ENCODE results near the gene SLC47A1.
"Not testable (repeated sequence)": the region's sequence is repeated elsewhere in the genome, so short reads cannot be mapped to it uniquely, and the experiment has no call there.

Gene SLC47A1, protein sequence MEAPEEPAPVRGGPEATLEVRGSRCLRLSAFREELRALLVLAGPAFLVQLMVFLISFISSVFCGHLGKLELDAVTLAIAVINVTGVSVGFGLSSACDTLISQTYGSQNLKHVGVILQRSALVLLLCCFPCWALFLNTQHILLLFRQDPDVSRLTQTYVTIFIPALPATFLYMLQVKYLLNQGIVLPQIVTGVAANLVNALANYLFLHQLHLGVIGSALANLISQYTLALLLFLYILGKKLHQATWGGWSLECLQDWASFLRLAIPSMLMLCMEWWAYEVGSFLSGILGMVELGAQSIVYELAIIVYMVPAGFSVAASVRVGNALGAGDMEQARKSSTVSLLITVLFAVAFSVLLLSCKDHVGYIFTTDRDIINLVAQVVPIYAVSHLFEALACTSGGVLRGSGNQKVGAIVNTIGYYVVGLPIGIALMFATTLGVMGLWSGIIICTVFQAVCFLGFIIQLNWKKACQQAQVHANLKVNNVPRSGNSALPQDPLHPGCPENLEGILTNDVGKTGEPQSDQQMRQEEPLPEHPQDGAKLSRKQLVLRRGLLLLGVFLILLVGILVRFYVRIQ

DNA sequence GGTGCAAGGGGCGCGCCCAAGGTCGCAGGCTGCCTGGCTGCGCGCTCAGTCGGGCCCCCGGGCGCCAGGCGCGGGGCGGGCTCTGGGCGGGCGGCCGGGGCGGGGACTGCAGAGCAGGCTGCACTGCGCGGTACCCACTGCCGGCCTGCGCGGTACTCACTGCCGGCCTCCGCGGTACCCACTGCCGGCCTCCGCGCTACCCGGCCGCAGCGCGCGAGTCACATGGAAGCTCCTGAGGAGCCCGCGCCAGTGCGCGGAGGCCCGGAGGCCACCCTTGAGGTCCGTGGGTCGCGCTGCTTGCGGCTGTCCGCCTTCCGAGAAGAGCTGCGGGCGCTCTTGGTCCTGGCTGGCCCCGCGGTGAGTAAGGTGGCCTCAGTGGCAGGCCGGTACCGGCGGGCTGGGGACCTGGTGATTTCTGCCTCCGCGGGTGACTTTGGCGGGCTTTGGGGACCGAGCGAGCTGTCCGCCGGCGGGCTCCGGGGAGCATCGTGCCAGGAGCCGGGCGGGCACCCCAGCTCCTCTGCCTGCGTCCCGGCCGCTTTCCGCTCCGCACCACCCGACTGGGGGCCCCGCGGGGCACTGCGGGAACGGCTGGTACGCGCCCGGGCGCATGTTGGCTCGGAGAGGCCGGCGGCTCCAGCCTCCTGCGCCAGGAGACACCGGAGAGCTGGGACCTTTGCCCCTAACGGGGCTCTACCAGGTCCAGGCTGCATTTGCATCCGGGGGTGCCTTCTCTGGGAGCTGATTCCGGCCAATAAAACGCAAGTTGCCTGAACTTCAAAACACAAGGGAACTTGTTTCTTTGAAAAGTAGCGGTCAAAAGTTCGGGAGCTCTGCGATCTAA, at the start of gene SLC47A1:
Gene SLC47A1 (plus strand): TSS at position 137 of the 844 bp plus-strand sequence. CDS start 86 bp downstream, at position 223.
- DNase-seq (ENCODE audit: low read depth), result no peak

- DNase-seq (ENCODE audit: low read depth), result no peak
Measured at GRCh38 chr17:19485800-19486340, 47.8 kb upstream of the SLC47A1 start.

- DNase-seq (ENCODE audit: low read depth), result no peak
Measured at GRCh38 chr17:19486351-19487023, 47.2 kb upstream of the SLC47A1 start.

- no peak for DNase-seq (ENCODE audit: low read depth)
Measured at GRCh38 chr17:19487024-19487600, 46.5 kb upstream of the SLC47A1 start.

DNA sequence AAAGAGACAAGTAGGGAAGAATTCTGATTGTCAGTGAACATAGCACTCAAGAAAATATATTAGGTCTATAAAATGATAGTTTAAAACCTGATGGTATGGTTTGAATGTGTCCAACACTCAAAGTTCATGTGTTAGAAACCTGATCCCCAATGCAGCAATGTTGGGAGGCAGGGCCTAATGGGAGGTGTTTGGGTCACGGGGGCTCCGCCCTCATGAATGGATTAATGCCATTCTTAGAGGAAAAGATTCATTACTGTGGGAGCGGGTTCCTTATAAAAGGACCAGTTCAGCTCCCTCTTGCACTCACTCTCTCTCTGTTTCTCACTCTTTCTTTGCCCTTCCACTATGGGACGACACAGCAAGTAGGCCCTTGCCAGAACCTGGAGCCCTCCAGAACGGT, 41.5 kb upstream of the SLC47A1 start:
- DNase-seq (ENCODE audit: low read depth), result no peak

DNA sequence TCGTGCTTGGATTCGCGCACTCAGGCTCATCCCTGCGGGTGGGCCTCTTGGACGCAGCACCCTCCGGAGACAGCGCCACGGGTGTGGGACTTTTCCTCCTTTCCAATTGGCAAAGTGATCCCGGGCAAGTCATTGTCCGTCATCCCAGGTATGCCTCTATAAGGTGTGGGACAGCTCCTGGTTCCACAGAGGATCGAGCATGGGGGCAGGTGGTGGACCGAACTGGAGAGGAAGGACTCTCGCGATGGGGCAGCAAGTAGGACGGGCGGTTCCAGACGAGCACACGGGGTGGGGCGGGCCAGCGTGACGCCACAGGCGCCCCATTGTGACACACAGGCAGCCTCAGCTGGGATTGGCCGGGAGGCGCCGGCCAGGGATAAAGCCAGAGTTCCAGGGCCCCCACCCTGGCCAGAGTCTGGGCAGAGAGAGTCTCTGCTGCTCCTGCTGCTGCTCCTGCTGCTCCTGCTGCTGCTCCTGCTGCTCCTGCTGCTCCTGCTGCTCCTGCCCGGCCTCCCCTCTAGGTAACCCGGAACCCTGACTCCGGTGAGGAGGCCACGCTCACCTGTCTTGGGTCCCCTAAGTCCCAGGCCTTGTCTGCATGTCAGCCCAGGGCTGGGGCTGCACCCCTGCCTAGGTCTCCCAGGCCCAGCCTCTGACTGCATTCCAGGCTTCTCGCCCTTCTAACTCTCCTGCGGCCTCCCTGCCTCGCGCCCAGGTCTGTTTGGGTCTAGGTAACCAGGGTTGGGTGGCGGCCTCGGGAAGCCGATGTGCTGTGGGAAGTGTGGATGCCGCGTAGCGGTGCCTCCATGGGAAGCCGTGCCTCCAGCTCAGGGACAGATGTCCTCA, 38.5 kb upstream of the SLC47A1 start:
- no peak for DNase-seq (ENCODE audit: low read depth)

GRCh38 chr17:19495828-19496528, 37.7 kb upstream of the SLC47A1 start:
- DNase-seq (ENCODE audit: low read depth), result no peak

DNA sequence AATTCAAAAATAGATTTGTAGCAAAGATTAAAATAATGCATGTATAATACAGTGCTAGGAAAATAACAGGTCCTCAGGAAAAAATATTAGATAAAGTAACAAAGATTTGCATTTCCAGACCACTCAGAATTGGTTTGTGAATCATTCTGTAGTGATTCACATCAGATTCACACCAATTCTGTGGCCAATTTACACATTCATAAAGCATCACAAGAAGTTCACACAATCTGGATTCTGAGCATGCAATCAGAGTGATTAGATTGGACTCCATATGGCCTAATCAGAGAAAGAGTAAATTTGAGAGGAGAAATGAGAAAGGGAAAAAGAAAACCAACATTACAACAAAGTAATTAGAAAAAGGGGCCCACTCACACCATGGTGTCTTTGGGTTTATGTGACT, 36.0 kb upstream of the SLC47A1 start:
- DNase-seq (ENCODE audit: low read depth), result no peak

- no peak for DNase-seq (ENCODE audit: low read depth)
Measured at GRCh38 chr17:19501219-19501618, 32.4 kb upstream of the SLC47A1 start.

DNA sequence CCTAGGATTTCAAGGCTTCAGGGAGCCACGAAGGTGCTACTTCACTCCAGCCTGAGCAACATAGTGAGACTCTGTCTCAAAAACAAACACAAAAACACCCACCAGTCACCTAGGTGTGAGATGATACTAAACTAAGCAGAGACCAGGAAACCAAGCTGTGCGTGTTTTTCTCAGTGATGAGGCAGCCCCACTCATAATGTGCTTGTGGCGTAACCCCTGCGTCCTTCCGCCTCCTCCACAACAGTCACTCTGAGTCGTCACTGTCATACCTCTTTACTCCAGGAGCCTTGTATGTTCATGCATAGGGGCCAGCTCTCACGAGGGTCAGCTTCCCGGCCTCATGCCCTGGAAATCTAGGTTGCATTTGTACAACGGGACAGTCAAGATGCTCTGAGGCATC, 31.1 kb upstream of the SLC47A1 start:
- DNase-seq (ENCODE audit: low read depth), result peak; percentile 23

DNA sequence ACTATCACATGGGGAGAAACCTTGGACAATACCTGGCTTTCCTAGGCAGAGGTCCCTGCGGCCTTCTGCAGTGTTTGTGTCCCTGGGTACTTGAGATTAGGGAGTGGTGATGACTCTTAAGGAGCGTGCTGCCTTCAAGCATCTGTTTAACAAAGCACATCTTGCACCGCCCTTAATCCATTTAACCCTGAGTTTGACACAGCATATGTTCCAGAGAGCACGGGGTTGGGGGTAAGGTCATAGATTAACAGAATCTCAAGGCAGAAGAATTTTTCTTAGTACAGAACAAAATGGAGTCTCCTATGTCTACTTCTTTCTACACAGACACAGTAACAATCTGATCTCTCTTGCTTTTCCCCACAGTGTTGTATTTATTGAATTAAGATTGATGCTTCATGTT, 28.1 kb upstream of the SLC47A1 start:
- DNase-seq (ENCODE audit: low read depth), result not testable (repeated sequence)

DNA sequence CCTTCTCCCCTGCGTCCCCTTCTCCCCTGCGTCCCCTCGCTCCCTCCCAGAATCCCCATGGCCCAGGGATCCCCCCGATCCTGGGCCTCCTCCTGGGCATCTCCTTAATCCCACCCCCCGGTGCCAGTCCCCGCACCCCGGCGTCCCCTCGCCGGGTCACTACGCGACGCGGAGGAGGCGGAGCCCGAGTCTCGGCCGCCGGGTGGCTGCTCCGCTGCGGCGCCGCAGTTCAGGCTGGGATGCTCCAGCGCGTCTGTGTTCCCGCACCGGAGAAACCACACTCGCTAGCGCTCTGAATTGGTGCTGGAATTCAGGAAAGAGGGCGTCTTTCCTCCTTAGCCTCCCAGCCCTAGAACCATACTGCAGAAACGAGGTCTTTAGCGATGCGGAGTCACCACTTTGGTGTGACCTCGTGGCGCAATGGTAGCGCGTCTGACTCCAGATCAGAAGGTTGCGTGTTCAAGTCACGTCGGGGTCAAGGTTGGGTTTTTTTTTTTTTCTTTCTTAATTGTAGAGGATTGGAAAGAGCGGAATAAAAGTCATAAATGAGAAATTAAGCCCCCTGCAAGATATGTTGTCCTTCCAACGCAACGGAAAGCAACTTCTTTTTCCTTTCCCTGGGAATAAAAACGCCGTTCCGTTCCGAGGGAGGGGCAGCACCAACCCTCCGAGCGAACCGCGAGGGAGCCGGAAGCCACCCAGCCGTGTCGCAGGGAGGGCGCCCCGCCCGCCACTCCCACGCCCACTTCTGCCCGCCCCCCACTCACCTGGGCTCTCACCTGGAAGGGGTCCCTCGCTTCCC, 25.7 kb upstream of the SLC47A1 start:
- peak; percentile 68 for DNase-seq (ENCODE audit: low read depth)

- DNase-seq (ENCODE audit: low read depth), result no peak
Measured at GRCh38 chr17:19508577-19508867, 25.1 kb upstream of the SLC47A1 start.

DNA sequence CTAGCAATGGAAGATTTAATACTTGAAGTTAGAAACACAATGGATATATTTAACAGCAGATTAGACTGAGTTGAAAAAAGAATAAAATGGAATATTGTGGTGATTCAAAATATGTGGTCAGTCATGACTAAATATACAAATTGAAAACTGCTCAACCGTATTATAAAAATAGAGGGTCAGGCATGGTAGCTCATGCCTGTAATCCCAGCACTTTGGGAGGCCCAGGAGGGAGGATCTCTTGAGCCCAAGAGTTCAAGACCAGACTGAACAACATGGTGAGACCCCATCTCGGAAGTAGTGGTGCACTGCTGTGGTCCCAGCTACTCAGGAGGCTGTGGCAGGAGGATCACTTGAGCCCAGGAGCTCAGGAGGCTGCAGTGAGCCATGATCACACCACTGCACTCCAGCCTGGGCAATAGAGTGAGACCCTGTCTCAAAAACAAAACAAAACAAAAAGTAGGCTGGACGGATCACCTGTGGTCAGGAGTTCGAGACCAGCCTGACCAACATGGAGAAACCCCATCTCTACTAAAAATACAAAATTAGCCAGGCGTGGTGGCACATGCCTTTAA, 24.3 kb upstream of the SLC47A1 start:
- not testable (repeated sequence) for DNase-seq (ENCODE audit: low read depth)

DNA sequence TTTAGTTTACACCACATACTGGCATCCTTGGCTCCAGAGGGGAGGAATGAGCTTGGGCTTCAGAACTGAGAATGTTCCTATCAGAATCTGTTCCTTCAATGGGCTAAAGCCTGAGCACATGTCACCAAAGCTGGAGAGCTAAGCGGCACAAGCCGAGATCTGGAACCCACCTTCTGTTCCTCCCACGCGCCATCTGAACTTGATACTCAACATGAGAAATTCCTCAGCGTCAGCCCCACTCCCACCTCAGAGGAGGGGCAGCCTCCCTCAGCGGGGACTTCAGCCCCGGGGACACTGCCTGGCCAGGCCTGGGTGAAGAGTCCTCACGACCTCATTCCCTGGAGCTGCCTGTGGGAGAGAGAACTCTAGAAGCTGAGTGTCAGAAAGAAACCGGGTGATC, 22.8 kb upstream of the SLC47A1 start:
- no peak for DNase-seq (ENCODE audit: low read depth)

DNA sequence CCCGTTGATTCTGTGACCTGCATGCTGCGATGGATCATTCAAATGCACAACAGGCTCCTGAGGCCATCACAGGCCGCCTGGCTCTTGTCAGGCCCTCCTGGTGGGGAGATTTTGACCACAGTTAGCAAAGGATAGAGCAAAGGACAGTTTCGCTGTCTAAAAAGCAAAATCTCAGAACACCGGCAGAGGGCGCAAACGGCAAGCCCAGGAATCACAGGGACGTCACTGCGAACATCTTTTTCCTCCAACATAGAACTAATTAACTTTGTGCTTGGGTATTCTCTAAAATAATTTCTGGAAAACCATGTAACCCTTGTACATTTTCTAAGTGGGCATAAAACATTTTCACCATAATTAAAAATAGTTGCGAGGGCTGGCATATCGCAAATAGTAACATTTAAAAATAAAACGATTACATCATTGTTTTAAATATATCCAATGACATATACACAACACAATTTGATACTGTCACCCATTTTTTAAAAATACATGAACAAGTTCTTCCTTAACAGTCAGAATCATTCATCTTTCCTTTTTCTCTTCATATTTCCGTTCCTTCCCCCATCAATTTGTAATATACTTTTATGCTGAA, 19.7 kb upstream of the SLC47A1 start:
- DNase-seq (ENCODE audit: low read depth), result peak; percentile 37

DNA sequence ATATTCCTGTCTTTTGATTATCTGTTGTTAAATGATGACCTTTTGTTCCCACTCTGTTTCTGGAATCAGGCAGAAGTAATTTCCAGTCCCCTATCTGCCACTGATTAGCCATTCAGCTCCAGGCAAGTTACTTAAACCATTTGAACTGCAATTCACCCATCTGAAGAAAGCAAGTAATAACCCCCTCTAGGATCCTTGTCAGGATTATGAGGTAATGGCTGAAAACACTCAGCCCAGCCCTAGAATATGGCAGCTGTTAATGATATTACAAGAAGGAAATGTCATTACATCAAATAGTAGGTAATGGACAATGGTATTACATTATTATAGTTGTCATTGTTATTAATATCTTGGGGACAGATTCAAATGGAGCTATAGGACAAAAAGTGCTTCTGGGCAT, 16.0 kb upstream of the SLC47A1 start:
- DNase-seq (ENCODE audit: low read depth), result no peak
